H1 (cell line): Measurements from ENCODE around the gene MAP1B. TPM values are rescaled to one million over a fixed set of nuclear protein-coding genes. Genes with fewer than 3 reads are reported as not detected.

Source experiments
- CTCF ChIA-PET: fragments of 300-600 bp; sonication (Branson Sonifier 250); formaldehyde crosslinking; loops from one replicate; lab custom pipeline; 2021; ENCODE audit not compliant: partially characterized antibody; lab: Charles Lee
- POLR2A ChIA-PET: fragments of 300-600 bp; sonication (Branson Sonifier 250); formaldehyde crosslinking; loops from one replicate; lab custom pipeline; 2021; ENCODE audit warnings: inconsistent platforms; ENCODE audit not compliant: partially characterized antibody; lab: Charles Lee
- DNase-seq, 2 experiments: peaks; one replicate each; pipeline versions ENCODE4 v3.0.0 to v3.0.0-alpha.2; 2010 to 2022; ENCODE audit warnings: low spot score in 2 of 2, low read depth in 1 of 2, mixed read lengths in 1 of 2
- FAIRE-seq: peaks from 2 replicates; lab custom pipeline; 2011; peaks lifted over from hg19 to GRCh38; lab: Jason Lieb, UNC
- H2AFZ ChIP-seq: 2 replicates; pipeline ENCODE4 v1.8.1; 2012; ENCODE audit warnings: low read length, inconsistent platforms
- H2AK5ac ChIP-seq: 2 replicates; pipeline ENCODE4 v1.6.1; 2013; ENCODE audit warnings: low read depth, low read length
- H2BK120ac ChIP-seq: replicated peaks from 2 replicates; pipeline ENCODE3; 2013; ENCODE audit warnings: low read depth, low read length, inconsistent platforms
- H2BK12ac ChIP-seq: 2 replicates; pipeline ENCODE4 v1.6.1; 2013; ENCODE audit warnings: low read depth, low read length
- H2BK15ac ChIP-seq: 2 replicates; pipeline ENCODE4 v1.6.1; 2013; ENCODE audit warnings: low read length
- H2BK20ac ChIP-seq: 2 replicates; pipeline ENCODE4 v1.6.1; 2013; ENCODE audit warnings: low read length
- H2BK5ac ChIP-seq: 2 replicates; pipeline ENCODE4 v1.6.1; 2013; ENCODE audit warnings: low read depth, low read length
- H3K14ac ChIP-seq: 2 replicates; pipeline ENCODE4 v1.6.1; 2013; ENCODE audit warnings: inconsistent platforms; ENCODE audit not compliant: insufficient read length
- H3K18ac ChIP-seq: 2 replicates; pipeline ENCODE4 v1.6.1; 2013; ENCODE audit warnings: low read length; ENCODE audit errors: extremely low read depth
- H3K23ac ChIP-seq: 2 replicates; pipeline ENCODE4 v1.6.1; 2013; ENCODE audit warnings: inconsistent platforms; ENCODE audit not compliant: insufficient read length
- H3K23me2 ChIP-seq: 2 replicates; pipeline ENCODE4 v1.6.1; 2013; ENCODE audit warnings: low read depth, low read length
- H3K27ac ChIP-seq: 2 replicates; pipeline ENCODE4 v1.6.1; 2011; ENCODE audit warnings: low read depth, low read length, inconsistent platforms
- H3K27me3 ChIP-seq, 4 experiments: replicated peaks in 1 of 4; 1 replicate in 1 of 4; 2 replicates in 3 of 4; pipeline versions ENCODE4 v1.6.1 to v1.8.1; 2011 to 2013; ENCODE audit warnings: low read length in 3 of 4, mild to moderate bottlenecking in 3 of 4, inconsistent platforms in 2 of 4, mixed read lengths in 2 of 4, moderate library complexity in 1 of 4; ENCODE audit not compliant: control insufficient read depth in 3 of 4, insufficient read depth in 3 of 4; ENCODE audit errors: extremely low read depth in 1 of 4
- H3K36me3 ChIP-seq, 4 experiments: 2 replicates each; pipeline versions ENCODE4 v1.6.1 to v1.8.1; 2011 to 2013; ENCODE audit warnings: mild to moderate bottlenecking in 4 of 4, low read length in 3 of 4, moderate library complexity in 2 of 4, control low read depth in 1 of 4, inconsistent platforms in 1 of 4; ENCODE audit not compliant: insufficient read depth in 4 of 4, control insufficient read depth in 2 of 4
- H3K4ac ChIP-seq: replicated peaks from 2 replicates; pipeline ENCODE3; 2013; ENCODE audit warnings: low read length, low read depth, mixed read lengths, inconsistent platforms; ENCODE audit not compliant: insufficient read length
- H3K4me1 ChIP-seq, 4 experiments: replicated peaks in 1 of 4; 1 replicate in 1 of 4; 2 replicates in 3 of 4; pipeline versions ENCODE4 v1.6.1 to v1.8.1; 2011 to 2013; ENCODE audit warnings: low read length in 3 of 4, inconsistent platforms in 2 of 4, mixed read lengths in 1 of 4; ENCODE audit not compliant: insufficient read depth in 4 of 4, control insufficient read depth in 3 of 4
- H3K4me2 ChIP-seq, 2 experiments: 2 replicates each; pipeline versions ENCODE4 v1.6.1 to v1.8.1; 2011 to 2013; ENCODE audit warnings: low read depth in 2 of 2, low read length in 2 of 2, control low read depth in 1 of 2, inconsistent platforms in 1 of 2, mild to moderate bottlenecking in 1 of 2; ENCODE audit not compliant: insufficient read depth in 1 of 2
- H3K4me3 ChIP-seq, 4 experiments: fragments of 200-600, 300-600 bp in 1 of 4; sonication (generic), shearing (Covaris generic), sonication (Bioruptor Twin) in 1 of 4; 2 replicates each; pipeline versions ENCODE4 v1.5.1 to v1.8.1; 2011 to 2016; ENCODE audit warnings: low read length in 4 of 4, low read depth in 3 of 4, control low read depth in 2 of 4, inconsistent platforms in 2 of 4, mild to moderate bottlenecking in 2 of 4, mixed read lengths in 1 of 4, moderate library complexity in 1 of 4; ENCODE audit not compliant: insufficient read depth in 2 of 4; ENCODE audit errors: extremely low read depth in 1 of 4
- H3K56ac ChIP-seq: replicated peaks from 2 replicates; pipeline ENCODE3; 2013; ENCODE audit warnings: low read depth, mild to moderate bottlenecking, mixed read lengths, low read length, inconsistent platforms; ENCODE audit not compliant: insufficient read length
- H3K79me1 ChIP-seq: 2 replicates; pipeline ENCODE4 v1.6.1; 2013; ENCODE audit warnings: low read depth, low read length, control low read depth
- H3K79me2 ChIP-seq, 2 experiments: 2 replicates each; pipeline versions ENCODE4 v1.6.1 to v1.8.1; 2012 to 2013; ENCODE audit warnings: low read length in 2 of 2, mild to moderate bottlenecking in 2 of 2, inconsistent platforms in 1 of 2; ENCODE audit not compliant: insufficient read depth in 2 of 2, control insufficient read depth in 1 of 2
- H3K9ac ChIP-seq, 4 experiments: replicated peaks in 1 of 4; 1 replicate in 1 of 4; 2 replicates in 3 of 4; pipeline versions ENCODE4 v1.6.1 to v1.8.1; 2011 to 2013; ENCODE audit warnings: low read depth in 3 of 4, low read length in 3 of 4, control low read depth in 2 of 4, mild to moderate bottlenecking in 2 of 4, moderate library complexity in 2 of 4, inconsistent platforms in 1 of 4; ENCODE audit errors: extremely low read depth in 1 of 4
- H3K9me3 ChIP-seq, 2 experiments: 2 replicates each; pipeline versions ENCODE4 v1.6.1 to v1.8.1; 2012 to 2013; ENCODE audit warnings: mild to moderate bottlenecking in 2 of 2, moderate library complexity in 2 of 2, control low read depth in 1 of 2, inconsistent platforms in 1 of 2, low read depth in 1 of 2, low read length in 1 of 2, mixed read lengths in 1 of 2; ENCODE audit not compliant: insufficient read depth in 2 of 2
- H4K20me1 ChIP-seq, 2 experiments: replicated peaks in 1 of 2; 2 replicates each; pipeline versions ENCODE3 to v1.8.1; 2011 to 2013; ENCODE audit warnings: inconsistent platforms in 2 of 2, low read length in 2 of 2, mild to moderate bottlenecking in 1 of 2; ENCODE audit not compliant: insufficient read depth in 2 of 2, control insufficient read depth in 1 of 2
- H4K5ac ChIP-seq: 2 replicates; pipeline ENCODE4 v1.6.1; 2013; ENCODE audit warnings: low read length, low read depth, mixed read lengths, inconsistent platforms; ENCODE audit not compliant: insufficient read length
- H4K8ac ChIP-seq: 2 replicates; pipeline ENCODE4 v1.8.0; 2013; ENCODE audit warnings: mild to moderate bottlenecking, moderate library complexity, low read length, inconsistent platforms; ENCODE audit not compliant: insufficient read depth; ENCODE audit errors: extremely low read depth
- H4K91ac ChIP-seq: replicated peaks from 2 replicates; pipeline ENCODE3; 2013; ENCODE audit warnings: low read length, mixed read lengths, inconsistent platforms; ENCODE audit not compliant: insufficient read length
- JUND ChIP-seq: IDR thresholded peaks from 2 replicates; pipeline ENCODE4 v1.6.1; 2011; ENCODE audit warnings: mild to moderate bottlenecking, improper control_type of control experiment, low read length
- NRF1 ChIP-seq: IDR thresholded peaks from 2 replicates; pipeline ENCODE4 v1.6.1; 2011; ENCODE audit warnings: mild to moderate bottlenecking, low read depth, low read length, improper control_type of control experiment
- POLR2A ChIP-seq, 2 experiments: IDR thresholded peaks; 1 replicate in 1 of 2; 2 replicates in 1 of 2; pipeline ENCODE4 v1.6.1; 2011; ENCODE audit warnings: low read depth in 2 of 2, low read length in 2 of 2, mild to moderate bottlenecking in 2 of 2; ENCODE audit errors: control extremely low read depth in 1 of 2
- WGBS, 2 experiments: shearing (Covaris generic) in 1 of 2; methylation state at CpG; one replicate each; pipeline versions ENCODE4 v1.1.6 to v1.1.7; 2013 to 2015; ENCODE audit warnings: low lambda C conversion rate in 2 of 2, mixed read lengths in 2 of 2, inconsistent platforms in 1 of 2, low coverage in 1 of 2, missing lambda C conversion rate in 1 of 2; ENCODE audit not compliant: insufficient replicate concordance in 2 of 2, insufficient coverage in 1 of 2, insufficient read length in 1 of 2; ENCODE audit errors: extremely low coverage in 1 of 2, missing lambda C conversion rate in 1 of 2; 5-methylcytosine and 5-hydroxymethylcytosine counted together
- polyA plus RNA-seq, 7 experiments: library from polyadenylated mRNA; depleted of rRNA in 3 of 7; stranded (reverse) in 5 of 7; unstranded in 2 of 7; fragments of >200 nt in 5 of 7; fragments of 200-250 nt in 2 of 7; gene quantifications; 1 replicate in 5 of 7; 2 replicates in 1 of 7; 4 replicates in 1 of 7; pipeline versions ENCODE4 v1.2.1 to v1.2.3, GENCODE V29; 2011 to 2013; ENCODE audit warnings: missing spikeins in 2 of 7, mixed read lengths in 2 of 7
- total RNA-seq: library from RNA; stranded (reverse); fragmentation: NEBNext Ultra II Directional; extraction: Animal tissue kit (Norgen Biotek cat#: 25700); gene quantifications from 2 replicates; pipeline ENCODE4 v1.2.1, GENCODE V29; 2021

MAP1B gene
- total and polyA plus RNA-seq, 2 of the 8 experiments (the other 6 are each of a cell fraction or from before 2014, with no cell fraction given): 24.5 to 120 TPM

GRCh38 chr5:72248410-72248981 lies 141.2 kb downstream of the MAP1B start:
- WGBS, 2 experiments: 90% methylated on average over 2 of the region's 2 CpGs; no CpG with 5 or more reads in 1 of the 2 experiments
- Histone ChIP-seq H2AFZ (no peak overlapping the region), H2BK120ac (no peak overlapping the region), H3K79me1 (no peaks in the 10 kb centered on the region), H3K23me2 (no peaks in the 10 kb centered on the region), H2BK20ac (no peak overlapping the region), H4K8ac (no peak overlapping the region), H2AK5ac (no peak overlapping the region), H4K5ac (no peak overlapping the region), H3K4me1 (peaks cover 0 to 4% (median 2%) of the 10 kb centered on the region in 4 experiments; a peak in 3 of 7 replicates), H3K23ac (no peak overlapping the region), H3K4ac (no peak overlapping the region), H3K4me3 (no peak overlapping the region), H3K18ac (no peak overlapping the region), H3K27ac (no peak overlapping the region), H3K9me3 (no peaks in the 10 kb centered on the region), H4K20me1 (peaks cover 0 to 2% of the 10 kb centered on the region in 2 experiments), H3K36me3 (no peaks in the 10 kb centered on the region; a peak in 1 of 8 replicates), H3K14ac (no peak overlapping the region), H2BK15ac (no peak overlapping the region), H3K56ac (no peak overlapping the region), H3K27me3 (no peaks in the 10 kb centered on the region), H2BK12ac (no peak overlapping the region), H2BK5ac (no peak overlapping the region), H3K79me2 (peaks cover 0 to 15% of the 10 kb centered on the region in 2 experiments; a peak in 2 of 4 replicates), H3K9ac (no peak overlapping the region), H4K91ac (no peak overlapping the region), H3K4me2 (no peak overlapping the region)
- DNase-seq: no peak
- FAIRE-seq: no peak
- no peak for TF ChIP-seq NRF1
- TF ChIP-seq POLR2A (IDR thresholded peaks at IDR 0.05; ENCODE audit: control extremely low read depth in 1 of 2, low read depth in 2 of 2, low read length in 2 of 2): no peak
- peak; percentile 61; the same call in 1 of the 2 replicates for TF ChIP-seq JUND
- POLR2A ChIA-PET: no interaction called here
- CTCF ChIA-PET: interaction anchor here (0.8 to 1.7 kb wide), 9 partner anchors 14 to 482 kb away, joined by 3 to 7 read pairs (median 3); no protein-coding TSS in a partner anchor
